K562 treated with DMSO at 1 percent for 48 hours (cell line): ENCODE data around the gene FEZF1. TPM values are rescaled to one million over a fixed set of nuclear protein-coding genes. Genes with fewer than 3 reads are reported as not detected.

Experiments
- total RNA-seq: library from RNA; unstranded; fragments of 300-600 nt; gene quantifications from 2 replicates; pipeline ENCODE4 v1.2.3, GENCODE V29; 2022; ENCODE audit warnings: low replicate concordance; ENCODE audit errors: extremely low read depth

The FEZF1 gene
- total RNA-seq = not detected in 2 replicates

DNA sequence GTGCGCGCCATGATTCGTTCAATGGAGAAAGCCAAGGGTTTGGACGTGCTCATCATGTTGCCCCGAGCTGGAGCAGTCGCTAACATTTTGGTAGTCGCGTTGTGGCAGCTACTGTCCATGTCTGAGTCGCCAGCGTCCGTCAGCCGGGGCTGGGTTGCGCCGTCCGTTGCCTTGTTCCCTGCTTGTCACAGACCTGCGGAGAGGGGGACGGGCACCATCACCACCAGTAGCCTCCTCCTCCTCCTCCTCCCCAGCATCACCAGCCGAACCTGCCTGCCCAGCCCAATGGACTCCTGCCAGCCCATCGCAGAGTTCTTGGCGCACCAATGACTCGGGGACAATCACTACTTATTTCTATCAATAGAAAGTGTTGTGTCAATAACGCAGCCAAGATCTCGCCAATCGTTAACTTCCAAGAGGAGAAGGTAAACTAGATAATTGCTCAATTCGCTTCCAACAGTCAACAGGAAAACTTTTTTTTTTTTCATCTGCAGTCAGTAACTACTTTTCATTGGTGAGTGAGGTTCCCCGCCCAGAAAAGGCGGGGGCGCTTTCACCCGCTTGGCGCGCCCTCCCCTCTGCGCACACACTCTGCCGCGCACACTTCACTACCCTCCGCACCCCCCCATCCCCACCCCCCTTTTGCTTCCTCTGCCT lies at the start of gene FEZF1:
TSS of gene FEZF1 (minus strand) at position 432 of the 657 bp plus-strand sequence. CDS start at position 119, 313 bp downstream.

Other genes starting within 250 kb of the FEZF1 start
- not detected in 2 replicates for gene AASS, start 160.5 kb downstream of the FEZF1 start, total RNA-seq